Liver (tissue), 9 donors: ENCODE measurements around the gene TOP3A. TPM values are rescaled to one million over a fixed set of nuclear protein-coding genes. Genes with fewer than 3 reads are reported as not detected.

Experiments
- DNase-seq: peaks from one replicate; pipeline ENCODE4 v3.0.0-alpha.2; 2017; ENCODE audit warnings: low spot score
- H3K27ac ChIP-seq, 2 donors: one replicate each; pipeline ENCODE4 v1.7.0; 2013; ENCODE audit warnings: inconsistent platforms in 2 of 2, low read length in 2 of 2, control low read depth in 1 of 2, low read depth in 1 of 2, mild to moderate bottlenecking in 1 of 2
- H3K27me3 ChIP-seq, 4 donors: one replicate each; pipeline versions ENCODE4 v1.6.1 to v1.7.0; 2013; ENCODE audit warnings: low read length in 3 of 4, inconsistent platforms in 1 of 4, mild to moderate bottlenecking in 1 of 4, moderate library complexity in 1 of 4; ENCODE audit not compliant: control insufficient read depth in 4 of 4, insufficient read depth in 4 of 4
- H3K36me3 ChIP-seq, 4 donors: one replicate each; pipeline versions ENCODE4 v1.6.1 to v1.7.0; 2013; ENCODE audit warnings: low read length in 3 of 4, mild to moderate bottlenecking in 3 of 4, low read depth in 1 of 4, moderate library complexity in 1 of 4; ENCODE audit not compliant: control insufficient read depth in 4 of 4, insufficient read depth in 3 of 4
- H3K4me1 ChIP-seq, 4 donors: one replicate each; pipeline versions ENCODE4 v1.6.1 to v1.7.0; 2013; ENCODE audit warnings: low read length in 3 of 4, mild to moderate bottlenecking in 3 of 4, moderate library complexity in 1 of 4; ENCODE audit not compliant: control insufficient read depth in 4 of 4, insufficient read depth in 4 of 4
- H3K4me3 ChIP-seq, 3 donors: one replicate each; pipeline versions ENCODE4 v1.6.1 to v1.7.0; 2013; ENCODE audit warnings: low read length in 3 of 3, control low read depth in 1 of 3, low read depth in 1 of 3, mild to moderate bottlenecking in 1 of 3
- H3K9ac ChIP-seq, 2 donors: one replicate each; pipeline ENCODE4 v1.7.0; 2013; ENCODE audit warnings: low read length in 2 of 2, mild to moderate bottlenecking in 2 of 2, moderate library complexity in 2 of 2, control low read depth in 1 of 2, low read depth in 1 of 2
- H3K9me3 ChIP-seq, 4 donors: one replicate each; pipeline versions ENCODE4 v1.6.1 to v1.7.0; 2013; ENCODE audit warnings: low read length in 3 of 4; ENCODE audit not compliant: control insufficient read depth in 4 of 4
- CTCF ChIP-seq: fragments of 150-350 bp; IDR thresholded peaks from 2 replicates; pipeline ENCODE4 v1.5.1; 2017; ENCODE audit warnings: improper control_type of control experiment, low read depth, low read length; ENCODE audit not compliant: missing input control
- EGR1 ChIP-seq, 2 donors: IDR thresholded peaks; 2 replicates each; pipeline ENCODE4 v1.6.1; 2016 to 2018; ENCODE audit warnings: antibody characterized with exemption in 2 of 2, low read depth in 2 of 2
- FOXA1 ChIP-seq: IDR thresholded peaks from 2 replicates; pipeline ENCODE4 v1.6.1; 2016; ENCODE audit warnings: antibody characterized with exemption
- FOXA2 ChIP-seq: IDR thresholded peaks from 2 replicates; pipeline ENCODE4 v1.6.1; 2016; ENCODE audit warnings: antibody characterized with exemption
- GABPA ChIP-seq, 2 donors: IDR thresholded peaks in 1 of 2; conservative IDR thresholded peaks in 1 of 2; 2 replicates each; pipeline ENCODE4 v1.6.1; 2016; ENCODE audit warnings: antibody characterized with exemption in 2 of 2, mild to moderate bottlenecking in 1 of 2, moderate library complexity in 1 of 2
- HNF4A ChIP-seq, 2 donors: conservative IDR thresholded peaks; 2 replicates each; pipeline ENCODE4 v1.6.1; 2016; ENCODE audit warnings: antibody characterized with exemption in 2 of 2, mild to moderate bottlenecking in 2 of 2
- HNF4G ChIP-seq: IDR thresholded peaks from 2 replicates; pipeline ENCODE4 v1.6.1; 2016; ENCODE audit warnings: antibody characterized with exemption
- JUND ChIP-seq, 2 donors: IDR thresholded peaks; 2 replicates each; pipeline ENCODE4 v1.6.1; 2016; ENCODE audit warnings: antibody characterized with exemption in 2 of 2
- MAX ChIP-seq: IDR thresholded peaks from 2 replicates; pipeline ENCODE4 v1.6.1; 2016; ENCODE audit warnings: antibody characterized with exemption
- NR2F2 ChIP-seq: IDR thresholded peaks from 2 replicates; pipeline ENCODE4 v1.6.1; 2016; ENCODE audit warnings: antibody characterized with exemption
- RAD21 ChIP-seq, 2 donors: IDR thresholded peaks; 2 replicates each; pipeline ENCODE4 v1.6.1; 2016; ENCODE audit warnings: antibody characterized with exemption in 2 of 2, mild to moderate bottlenecking in 2 of 2
- RXRA ChIP-seq, 2 donors: IDR thresholded peaks; 2 replicates each; pipeline ENCODE4 v1.6.1; 2017 to 2018; ENCODE audit warnings: antibody characterized with exemption in 2 of 2, mild to moderate bottlenecking in 1 of 2
- SP1 ChIP-seq: IDR thresholded peaks from 2 replicates; pipeline ENCODE4 v1.6.1; 2018; ENCODE audit warnings: antibody characterized with exemption, mild to moderate bottlenecking
- TAF1 ChIP-seq: conservative IDR thresholded peaks from 2 replicates; pipeline ENCODE4 v1.6.1; 2016; ENCODE audit warnings: antibody characterized with exemption, mild to moderate bottlenecking
- YY1 ChIP-seq: IDR thresholded peaks from 2 replicates; pipeline ENCODE4 v1.6.1; 2016; ENCODE audit warnings: antibody characterized with exemption, mild to moderate bottlenecking
- ZBTB33 ChIP-seq: IDR thresholded peaks from 2 replicates; pipeline ENCODE4 v1.6.1; 2016; ENCODE audit warnings: antibody characterized with exemption
- WGBS: extraction: QIAGEN DNeasy Blood & Tissue Kit; methylation state at CpG from one replicate; pipeline ENCODE4 v1.1.7; 2013; 5-methylcytosine and 5-hydroxymethylcytosine counted together
- polyA plus RNA-seq, 2 donors: library from polyadenylated mRNA; stranded (reverse) in 1 of 2; unstranded in 1 of 2; fragments of 200-250 nt in 1 of 2; fragments of >200 nt in 1 of 2; fragmentation: Nextera tagmentation in 1 of 2; extraction: Ambion mirVana in 1 of 2; gene quantifications; one replicate each; pipeline versions ENCODE4 v1.2.1 to v1.2.3, GENCODE V29; 2013 to 2015
- total RNA-seq, 2 donors: library from RNA; depleted of rRNA; stranded (reverse); fragments of >200 nt; gene quantifications; one replicate each; pipeline ENCODE4 v1.2.3, GENCODE V29; 2014
- TF ChIP-seq, protein P1 (sequence below): IDR thresholded peaks from 2 replicates; pipeline ENCODE4 v1.6.1; 2016; ENCODE audit warnings: antibody characterized with exemption, mild to moderate bottlenecking
- TF ChIP-seq, protein P2 (sequence below): IDR thresholded peaks from 2 replicates; pipeline ENCODE4 v1.6.1; 2016; ENCODE audit warnings: antibody characterized with exemption
- donor health status: healthy.
- donor health status: healthy.
- donor health status: healthy.
- donor health status: healthy.
- donor health status: healthy.

The TOP3A gene
- total and polyA plus RNA-seq, 4 donors, result 6.6 to 37.5 (median 14.3) TPM

- Histone ChIP-seq H3K4me1 (peaks cover 6 to 52% (median 39%) of the 10 kb centered on the region in 4 donors), H3K9me3 (no peaks in the 10 kb centered on the region), H3K27me3 (no peaks in the 10 kb centered on the region), H3K9ac (no peak overlapping the region), H3K4me3 (no peak overlapping the region), H3K27ac (no peak overlapping the region), H3K36me3 (peaks cover 3 to 17% (median 8%) of the 10 kb centered on the region in 4 donors)
- 93% methylated on average over 7 of the region's 7 CpGs for WGBS
- no peak for DNase-seq
- no peak for TF ChIP-seq HNF4A (conservative IDR thresholded peaks at IDR 0.05)
- TF ChIP-seq ZBTB33, result no peak
- no peak for TF ChIP-seq SP1
- TF ChIP-seq, protein P1, sequence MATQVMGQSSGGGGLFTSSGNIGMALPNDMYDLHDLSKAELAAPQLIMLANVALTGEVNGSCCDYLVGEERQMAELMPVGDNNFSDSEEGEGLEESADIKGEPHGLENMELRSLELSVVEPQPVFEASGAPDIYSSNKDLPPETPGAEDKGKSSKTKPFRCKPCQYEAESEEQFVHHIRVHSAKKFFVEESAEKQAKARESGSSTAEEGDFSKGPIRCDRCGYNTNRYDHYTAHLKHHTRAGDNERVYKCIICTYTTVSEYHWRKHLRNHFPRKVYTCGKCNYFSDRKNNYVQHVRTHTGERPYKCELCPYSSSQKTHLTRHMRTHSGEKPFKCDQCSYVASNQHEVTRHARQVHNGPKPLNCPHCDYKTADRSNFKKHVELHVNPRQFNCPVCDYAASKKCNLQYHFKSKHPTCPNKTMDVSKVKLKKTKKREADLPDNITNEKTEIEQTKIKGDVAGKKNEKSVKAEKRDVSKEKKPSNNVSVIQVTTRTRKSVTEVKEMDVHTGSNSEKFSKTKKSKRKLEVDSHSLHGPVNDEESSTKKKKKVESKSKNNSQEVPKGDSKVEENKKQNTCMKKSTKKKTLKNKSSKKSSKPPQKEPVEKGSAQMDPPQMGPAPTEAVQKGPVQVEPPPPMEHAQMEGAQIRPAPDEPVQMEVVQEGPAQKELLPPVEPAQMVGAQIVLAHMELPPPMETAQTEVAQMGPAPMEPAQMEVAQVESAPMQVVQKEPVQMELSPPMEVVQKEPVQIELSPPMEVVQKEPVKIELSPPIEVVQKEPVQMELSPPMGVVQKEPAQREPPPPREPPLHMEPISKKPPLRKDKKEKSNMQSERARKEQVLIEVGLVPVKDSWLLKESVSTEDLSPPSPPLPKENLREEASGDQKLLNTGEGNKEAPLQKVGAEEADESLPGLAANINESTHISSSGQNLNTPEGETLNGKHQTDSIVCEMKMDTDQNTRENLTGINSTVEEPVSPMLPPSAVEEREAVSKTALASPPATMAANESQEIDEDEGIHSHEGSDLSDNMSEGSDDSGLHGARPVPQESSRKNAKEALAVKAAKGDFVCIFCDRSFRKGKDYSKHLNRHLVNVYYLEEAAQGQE, result no peak
- no peak for TF ChIP-seq HNF4G
- TF ChIP-seq, protein P2, sequence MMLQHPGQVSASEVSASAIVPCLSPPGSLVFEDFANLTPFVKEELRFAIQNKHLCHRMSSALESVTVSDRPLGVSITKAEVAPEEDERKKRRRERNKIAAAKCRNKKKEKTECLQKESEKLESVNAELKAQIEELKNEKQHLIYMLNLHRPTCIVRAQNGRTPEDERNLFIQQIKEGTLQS, result no peak
- TF ChIP-seq NR2F2, result no peak
- TF ChIP-seq GABPA (IDR thresholded peaks at IDR 0.05 in 1 of 2, conservative IDR thresholded peaks at IDR 0.05 in 1 of 2), result no peak
- TF ChIP-seq RXRA (IDR thresholded peaks at IDR 0.05), result no peak
- TF ChIP-seq TAF1, result no peak
- no peak for TF ChIP-seq MAX
- TF ChIP-seq RAD21 (IDR thresholded peaks at IDR 0.05), result no peak
- no peak for TF ChIP-seq FOXA2
- TF ChIP-seq CTCF, result no peak
- no peak for TF ChIP-seq FOXA1
- TF ChIP-seq EGR1 (IDR thresholded peaks at IDR 0.05; ENCODE audit: low read depth in 2 of 2), result no peak
- no peak for TF ChIP-seq YY1
- no peak for TF ChIP-seq JUND (IDR thresholded peaks at IDR 0.05)
Observed at GRCh38 chr17:18320301-18320700, 5.5 kb upstream of the TOP3A start.
